Endothelial cell (in vitro differentiated cells): ENCODE data around the gene KCNK2. TPM values are rescaled to one million over a fixed set of nuclear protein-coding genes. Genes with fewer than 3 reads are reported as not detected.

ENCODE experiments used
- DNase-seq: peaks from one replicate; pipeline ENCODE4 v3.0.0; 2021; ENCODE audit warnings: low spot score
- H3K27ac Mint-ChIP-seq: one replicate; pipeline ENCODE4 v1.8.0; 2021; ENCODE audit warnings: mixed read lengths, inconsistent platforms; ENCODE audit not compliant: unreplicated experiment
- H3K27me3 Mint-ChIP-seq: one replicate; pipeline ENCODE4 v1.8.0; 2021; ENCODE audit warnings: mild to moderate bottlenecking, moderate library complexity, mixed read lengths, inconsistent platforms; ENCODE audit not compliant: unreplicated experiment
- H3K36me3 Mint-ChIP-seq: one replicate; pipeline ENCODE4 v1.8.0; 2021; ENCODE audit warnings: mild to moderate bottlenecking, low read depth, mixed read lengths, inconsistent platforms; ENCODE audit not compliant: unreplicated experiment
- H3K4me1 Mint-ChIP-seq: one replicate; pipeline ENCODE4 v1.8.0; 2021; ENCODE audit warnings: mild to moderate bottlenecking, mixed read lengths, inconsistent platforms; ENCODE audit not compliant: unreplicated experiment
- H3K4me3 Mint-ChIP-seq: one replicate; pipeline ENCODE4 v1.8.0; 2021; ENCODE audit warnings: mild to moderate bottlenecking, mixed read lengths, inconsistent platforms; ENCODE audit not compliant: unreplicated experiment
- H3K9me3 Mint-ChIP-seq: one replicate; pipeline ENCODE4 v1.8.0; 2021; ENCODE audit warnings: mixed read lengths, inconsistent platforms; ENCODE audit not compliant: unreplicated experiment
- total RNA-seq: library from RNA; stranded (reverse); fragmentation: NEBNext Ultra II Directional; extraction: Animal tissue kit (Norgen Biotek cat#: 25700); gene quantifications from one replicate; pipeline ENCODE4 v1.2.1, GENCODE V29; 2021; ENCODE audit not compliant: unreplicated experiment
- TF ChIP-seq, protein P1 (sequence below): fragments of 200-600 bp; sonication (generic); IDR thresholded peaks from one replicate; pipeline ENCODE4 v1.5.0; 2021; ENCODE audit warnings: antibody characterized with exemption; ENCODE audit not compliant: unreplicated experiment

Gene KCNK2
- total RNA-seq, 1 donor from 2014 or later: not detected

GRCh38 chr1:215094381-215094780, 11.8 kb downstream of the KCNK2 start:
- no peak overlapping the region for H3K27ac Mint-ChIP-seq
- H3K36me3 Mint-ChIP-seq: no peaks in the 10 kb centered on the region
- H3K4me1 Mint-ChIP-seq: no peaks in the 10 kb centered on the region
- H3K4me3 Mint-ChIP-seq: no peak overlapping the region
- no peak for DNase-seq
- H3K27me3 Mint-ChIP-seq: no peaks in the 10 kb centered on the region
- TF ChIP-seq, protein P1, sequence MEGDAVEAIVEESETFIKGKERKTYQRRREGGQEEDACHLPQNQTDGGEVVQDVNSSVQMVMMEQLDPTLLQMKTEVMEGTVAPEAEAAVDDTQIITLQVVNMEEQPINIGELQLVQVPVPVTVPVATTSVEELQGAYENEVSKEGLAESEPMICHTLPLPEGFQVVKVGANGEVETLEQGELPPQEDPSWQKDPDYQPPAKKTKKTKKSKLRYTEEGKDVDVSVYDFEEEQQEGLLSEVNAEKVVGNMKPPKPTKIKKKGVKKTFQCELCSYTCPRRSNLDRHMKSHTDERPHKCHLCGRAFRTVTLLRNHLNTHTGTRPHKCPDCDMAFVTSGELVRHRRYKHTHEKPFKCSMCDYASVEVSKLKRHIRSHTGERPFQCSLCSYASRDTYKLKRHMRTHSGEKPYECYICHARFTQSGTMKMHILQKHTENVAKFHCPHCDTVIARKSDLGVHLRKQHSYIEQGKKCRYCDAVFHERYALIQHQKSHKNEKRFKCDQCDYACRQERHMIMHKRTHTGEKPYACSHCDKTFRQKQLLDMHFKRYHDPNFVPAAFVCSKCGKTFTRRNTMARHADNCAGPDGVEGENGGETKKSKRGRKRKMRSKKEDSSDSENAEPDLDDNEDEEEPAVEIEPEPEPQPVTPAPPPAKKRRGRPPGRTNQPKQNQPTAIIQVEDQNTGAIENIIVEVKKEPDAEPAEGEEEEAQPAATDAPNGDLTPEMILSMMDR: no peak
- H3K9me3 Mint-ChIP-seq: no peaks in the 10 kb centered on the region

GRCh38 chr1:215095524-215095923, 13.0 kb downstream of the KCNK2 start:
- no peaks in the 10 kb centered on the region for H3K4me1 Mint-ChIP-seq
- H3K9me3 Mint-ChIP-seq: no peaks in the 10 kb centered on the region
- H3K27me3 Mint-ChIP-seq: no peaks in the 10 kb centered on the region
- H3K36me3 Mint-ChIP-seq: no peaks in the 10 kb centered on the region
- no peak overlapping the region for H3K27ac Mint-ChIP-seq
- H3K4me3 Mint-ChIP-seq: no peak overlapping the region
- TF ChIP-seq, protein P1: no peak
- no peak for DNase-seq

DNA sequence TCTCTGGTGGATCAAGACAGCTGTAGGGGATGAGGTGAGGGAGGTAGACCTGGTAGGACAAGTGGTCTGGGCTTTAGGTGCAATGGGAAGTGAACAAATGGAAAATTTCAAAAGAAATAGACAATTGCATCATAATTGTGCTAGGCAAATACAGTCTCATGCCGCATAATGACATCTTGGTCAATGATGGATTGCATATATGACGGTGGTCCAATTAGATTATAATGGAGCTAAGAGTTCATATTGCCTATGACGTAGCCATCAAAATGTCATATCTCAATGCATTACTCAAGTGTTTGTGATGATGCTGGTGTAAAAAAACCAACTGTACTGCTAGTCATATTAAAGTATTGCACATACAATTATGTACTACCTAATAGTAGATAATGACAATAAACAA, 19.0 kb downstream of the KCNK2 start:
- H3K9me3 Mint-ChIP-seq: no peaks in the 10 kb centered on the region
- no peaks in the 10 kb centered on the region for H3K36me3 Mint-ChIP-seq
- H3K27ac Mint-ChIP-seq: no peak overlapping the region
- no peak overlapping the region for H3K4me3 Mint-ChIP-seq
- no peaks in the 10 kb centered on the region for H3K4me1 Mint-ChIP-seq
- no peak for DNase-seq
- TF ChIP-seq, protein P1: no peak
- no peaks in the 10 kb centered on the region for H3K27me3 Mint-ChIP-seq

- Mint-ChIP-seq H3K27ac (no peak overlapping the region), H3K9me3 (no peaks in the 10 kb centered on the region), H3K4me1 (no peaks in the 10 kb centered on the region), H3K4me3 (no peak overlapping the region), H3K27me3 (no peaks in the 10 kb centered on the region), H3K36me3 (no peaks in the 10 kb centered on the region)
- no peak for DNase-seq
- TF ChIP-seq, protein P1: no peak
Observed at GRCh38 chr1:215104283-215104682, 21.7 kb downstream of the KCNK2 start.

DNA sequence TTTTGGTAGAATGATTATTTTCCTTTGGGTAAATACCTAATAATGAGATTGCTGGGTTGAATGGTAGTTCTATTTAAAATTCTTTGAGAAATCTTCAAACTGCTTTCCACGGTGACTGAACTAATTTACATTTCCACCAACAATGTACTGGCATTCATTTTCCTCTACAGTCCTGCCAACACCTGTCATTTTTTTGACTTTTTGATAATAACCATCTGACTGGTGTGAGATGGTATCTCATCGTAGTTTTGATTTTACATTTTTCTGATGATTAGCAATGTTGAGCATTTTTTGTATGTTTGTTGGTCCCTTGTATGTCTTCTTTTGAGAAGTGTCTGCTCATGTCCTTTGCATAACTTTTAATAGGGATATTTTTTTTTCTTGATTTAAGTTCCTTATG, 23.5 kb downstream of the KCNK2 start:
- H3K4me1 Mint-ChIP-seq: no peaks in the 10 kb centered on the region
- no peaks in the 10 kb centered on the region for H3K27me3 Mint-ChIP-seq
- H3K4me3 Mint-ChIP-seq: no peak overlapping the region
- no peaks in the 10 kb centered on the region for H3K9me3 Mint-ChIP-seq
- H3K36me3 Mint-ChIP-seq: no peaks in the 10 kb centered on the region
- no peak for DNase-seq
- no peak overlapping the region for H3K27ac Mint-ChIP-seq
- TF ChIP-seq, protein P1: no peak
